ENCODE data around the gene SSR4. TPM values are rescaled to one million over a fixed set of nuclear protein-coding genes. Genes with fewer than 3 reads are reported as not detected.

Gene SSR4
- total RNA-seq, 2 experiments from 2014 or later: 247 to 250 TPM

DNA sequence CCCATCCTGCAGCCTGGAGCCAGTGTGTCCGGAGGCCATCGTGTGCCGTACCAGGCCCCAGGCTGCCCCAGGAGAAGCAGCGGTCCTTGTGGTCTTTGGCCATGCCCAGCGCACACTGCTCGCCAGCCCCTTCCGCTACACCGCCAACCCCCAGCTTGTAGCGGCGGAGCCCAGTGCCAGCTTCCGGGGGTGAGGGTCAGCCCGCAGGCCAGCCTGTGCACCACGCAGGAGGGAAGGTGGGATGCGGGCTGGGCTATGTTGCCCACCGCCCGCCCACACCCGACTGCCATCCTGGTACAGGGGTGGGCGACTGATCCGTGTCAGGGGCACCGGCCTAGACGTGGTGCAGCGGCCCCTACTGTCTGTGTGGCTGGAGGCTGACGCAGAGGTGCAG lies 21.3 kb upstream of the SSR4 start:
- Mint-ChIP-seq H3K9me3 (no peaks in the 10 kb centered on the region), H3K27ac (no peak overlapping the region), H3K36me3 (ENCODE audit: low read depth) (no peaks in the 10 kb centered on the region), H3K4me1 (peaks cover 2% of the 10 kb centered on the region), H3K4me3 (no peak overlapping the region), H3K27me3 (no peaks in the 10 kb centered on the region)
- ChIA-PET POLR2A (no interaction called here), CTCF (no interaction called here)
- DNase-seq: no peak

DNA sequence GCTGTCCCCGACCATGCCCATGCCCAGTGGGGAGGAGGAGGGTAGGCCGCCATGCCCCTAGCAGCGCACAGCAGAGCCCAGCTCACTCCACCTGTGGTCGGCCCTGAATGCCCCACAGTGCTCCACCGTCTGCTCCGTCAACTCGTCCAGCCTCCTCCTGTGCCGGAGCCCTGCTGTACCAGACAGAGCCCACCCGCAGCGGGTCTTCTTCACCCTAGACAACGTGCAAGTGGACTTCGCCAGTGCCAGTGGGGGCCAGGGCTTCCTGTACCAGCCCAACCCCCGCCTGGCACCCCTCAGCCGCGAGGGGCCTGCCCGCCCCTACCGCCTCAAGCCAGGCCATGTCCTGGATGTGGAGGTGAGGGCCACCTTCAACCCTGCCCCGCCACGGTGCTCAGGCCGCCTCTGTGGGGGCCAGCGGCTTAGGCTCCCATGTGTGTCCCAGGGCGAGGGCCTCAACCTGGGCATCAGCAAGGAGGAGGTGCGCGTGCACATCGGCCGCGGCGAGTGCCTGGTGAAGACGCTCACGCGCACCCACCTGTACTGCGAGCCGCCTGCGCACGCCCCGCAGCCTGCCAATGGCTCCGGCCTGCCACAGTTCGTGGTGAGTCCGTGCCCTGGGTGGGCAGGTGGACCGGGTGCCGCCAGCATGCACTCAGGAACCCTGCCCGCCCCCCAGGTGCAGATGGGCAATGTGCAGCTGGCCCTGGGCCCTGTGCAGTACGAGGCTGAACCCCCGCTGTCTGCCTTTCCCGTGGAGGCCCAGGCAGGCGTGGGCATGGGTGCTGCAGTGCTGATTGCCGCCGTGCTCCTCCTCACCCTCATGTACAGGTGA lies 20.5 kb upstream of the SSR4 start:
- Mint-ChIP-seq H3K27ac (no peak overlapping the region), H3K4me1 (peaks cover 2% of the 10 kb centered on the region), H3K4me3 (no peak overlapping the region), H3K9me3 (no peaks in the 10 kb centered on the region), H3K36me3 (ENCODE audit: low read depth) (no peaks in the 10 kb centered on the region), H3K27me3 (no peaks in the 10 kb centered on the region)
- ChIA-PET CTCF (no interaction called here), POLR2A (no interaction called here)
- DNase-seq: no peak

DNA sequence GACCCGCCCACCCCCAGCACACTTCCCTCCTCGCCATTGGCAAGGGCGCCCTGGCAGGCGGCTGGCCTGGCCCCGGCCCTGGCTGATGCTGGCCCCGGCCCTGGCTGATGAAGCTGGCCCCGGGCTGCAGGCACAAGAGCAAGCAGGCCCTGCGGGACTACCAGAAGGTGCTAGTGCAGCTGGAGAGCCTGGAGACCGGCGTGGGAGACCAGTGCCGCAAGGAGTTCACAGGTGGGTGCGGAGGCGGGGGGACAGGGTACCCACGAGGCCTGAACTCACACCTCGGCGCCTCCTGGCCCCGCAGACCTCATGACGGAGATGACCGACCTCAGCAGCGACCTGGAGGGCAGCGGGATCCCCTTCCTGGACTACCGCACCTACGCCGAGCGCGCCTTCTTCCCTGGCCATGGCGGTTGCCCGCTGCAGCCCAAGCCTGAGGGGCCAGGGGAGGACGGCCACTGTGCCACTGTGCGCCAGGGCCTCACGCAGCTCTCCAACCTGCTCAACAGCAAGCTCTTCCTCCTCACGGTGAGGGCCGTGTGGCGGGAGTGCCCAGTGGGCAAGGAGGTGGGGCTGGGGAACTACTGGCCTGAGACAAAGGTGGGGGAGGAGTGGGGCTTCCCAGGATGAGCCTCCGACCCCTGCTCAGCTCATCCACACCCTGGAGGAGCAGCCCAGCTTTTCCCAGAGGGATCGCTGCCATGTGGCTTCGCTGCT lies 19.7 kb upstream of the SSR4 start:
- ChIA-PET CTCF (no interaction called here), POLR2A (no interaction called here)
- Mint-ChIP-seq H3K27ac (no peak overlapping the region), H3K4me1 (peaks cover 2% of the 10 kb centered on the region), H3K27me3 (peaks cover 2% of the 10 kb centered on the region), H3K36me3 (ENCODE audit: low read depth) (no peaks in the 10 kb centered on the region), H3K4me3 (no peak overlapping the region), H3K9me3 (no peaks in the 10 kb centered on the region)
- DNase-seq: no peak

DNA sequence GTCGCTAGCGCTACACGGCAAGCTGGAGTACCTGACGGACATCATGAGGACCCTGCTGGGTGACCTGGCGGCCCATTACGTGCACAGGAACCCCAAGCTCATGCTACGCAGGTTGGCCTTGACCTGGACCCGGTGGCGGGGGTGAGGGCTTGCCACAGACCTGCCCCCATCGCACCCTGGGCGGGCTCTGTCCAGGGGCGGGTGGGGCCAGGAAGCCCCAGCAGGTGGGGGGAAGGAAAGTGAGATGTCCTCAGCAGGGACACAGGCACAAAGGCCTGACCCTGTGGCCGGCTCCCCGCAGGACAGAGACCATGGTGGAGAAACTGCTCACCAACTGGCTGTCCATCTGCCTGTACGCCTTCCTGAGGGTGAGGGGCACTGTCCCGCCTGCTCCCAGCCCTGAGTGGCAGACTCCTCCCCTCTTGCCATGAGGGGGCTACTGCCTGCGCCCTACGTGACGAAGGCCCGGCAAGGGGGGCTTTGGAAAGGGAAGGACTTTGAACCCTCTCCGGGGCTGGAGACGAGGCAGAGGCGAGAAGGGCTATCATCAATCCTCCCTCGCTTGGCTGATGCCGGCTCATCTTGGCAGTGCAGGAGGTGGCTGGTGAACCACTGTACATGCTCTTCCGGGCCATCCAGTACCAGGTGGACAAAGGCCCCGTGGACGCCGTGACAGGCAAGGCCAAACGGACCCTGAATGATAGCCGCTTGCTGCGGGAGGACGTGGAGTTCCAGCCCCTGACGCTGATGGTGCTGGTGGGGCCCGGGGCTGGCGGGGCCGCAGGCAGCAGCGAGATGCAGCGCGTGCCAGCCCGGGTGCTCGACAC lies 19.0 kb upstream of the SSR4 start:
- peaks cover 2% of the 10 kb centered on the region for H3K4me1 Mint-ChIP-seq
- no peak overlapping the region for H3K27ac Mint-ChIP-seq
- no peak overlapping the region for H3K4me3 Mint-ChIP-seq
- peaks cover 9% of the 10 kb centered on the region for H3K27me3 Mint-ChIP-seq
- ChIA-PET POLR2A (no interaction called here), CTCF (no interaction called here)
- no peaks in the 10 kb centered on the region for H3K36me3 Mint-ChIP-seq (ENCODE audit: low read depth)
- no peaks in the 10 kb centered on the region for H3K9me3 Mint-ChIP-seq
- DNase-seq: no peak

DNA sequence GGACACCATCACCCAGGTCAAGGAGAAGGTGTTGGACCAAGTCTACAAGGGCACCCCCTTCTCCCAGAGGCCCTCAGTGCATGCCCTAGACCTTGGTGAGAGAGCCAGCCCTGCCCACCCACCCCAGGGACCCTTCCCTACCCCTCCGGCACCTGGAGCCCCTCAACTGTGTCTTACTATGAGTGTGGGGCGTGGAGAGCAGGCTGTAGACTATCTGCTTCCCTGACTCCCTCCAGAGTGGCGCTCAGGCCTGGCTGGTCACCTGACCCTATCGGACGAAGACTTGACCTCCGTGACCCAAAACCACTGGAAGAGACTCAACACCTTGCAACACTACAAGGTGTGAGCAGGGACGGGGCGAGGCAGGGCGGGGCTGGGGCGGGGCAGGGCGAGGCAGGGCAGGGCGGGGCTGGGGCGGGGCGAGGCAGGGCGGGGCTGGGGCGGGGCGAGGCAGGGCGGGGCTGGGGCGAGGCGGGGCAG lies 18.3 kb upstream of the SSR4 start:
- H3K4me1 Mint-ChIP-seq: peaks cover 2% of the 10 kb centered on the region
- no peaks in the 10 kb centered on the region for H3K9me3 Mint-ChIP-seq
- POLR2A ChIA-PET: no interaction called here
- H3K27ac Mint-ChIP-seq: no peak overlapping the region
- peaks cover 9% of the 10 kb centered on the region for H3K27me3 Mint-ChIP-seq
- CTCF ChIA-PET: no interaction called here
- H3K36me3 Mint-ChIP-seq (ENCODE audit: low read depth): no peaks in the 10 kb centered on the region
- no peak for DNase-seq
- H3K4me3 Mint-ChIP-seq: no peak overlapping the region

DNA sequence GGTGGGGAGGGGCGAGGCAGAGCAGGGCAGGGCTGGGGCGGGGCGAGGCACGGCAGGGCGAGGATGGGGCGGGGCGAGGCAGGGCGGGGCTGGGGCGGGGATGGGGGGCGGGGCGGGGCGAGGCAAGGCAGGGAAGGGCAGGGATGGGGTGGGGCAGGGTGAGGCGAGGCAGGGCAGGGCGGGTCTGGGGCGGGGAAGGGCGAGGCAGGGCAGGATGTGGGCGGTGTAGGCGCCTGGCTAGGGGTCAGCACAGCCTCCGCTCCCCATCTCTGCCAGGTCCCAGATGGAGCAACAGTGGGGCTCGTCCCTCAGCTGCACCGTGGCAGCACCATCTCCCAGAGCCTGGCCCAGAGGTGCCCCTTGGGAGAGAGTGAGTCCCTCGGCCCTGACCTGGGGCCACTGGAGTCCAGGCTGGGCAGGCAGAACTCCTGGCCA lies 17.8 kb upstream of the SSR4 start:
- peaks cover 2% of the 10 kb centered on the region for H3K4me1 Mint-ChIP-seq
- no peaks in the 10 kb centered on the region for H3K9me3 Mint-ChIP-seq
- CTCF ChIA-PET: no interaction called here
- no peak for DNase-seq
- peaks cover 9% of the 10 kb centered on the region for H3K27me3 Mint-ChIP-seq
- no peak overlapping the region for H3K27ac Mint-ChIP-seq
- POLR2A ChIA-PET: no interaction called here
- H3K4me3 Mint-ChIP-seq: no peak overlapping the region
- H3K36me3 Mint-ChIP-seq (ENCODE audit: low read depth): no peaks in the 10 kb centered on the region

DNA sequence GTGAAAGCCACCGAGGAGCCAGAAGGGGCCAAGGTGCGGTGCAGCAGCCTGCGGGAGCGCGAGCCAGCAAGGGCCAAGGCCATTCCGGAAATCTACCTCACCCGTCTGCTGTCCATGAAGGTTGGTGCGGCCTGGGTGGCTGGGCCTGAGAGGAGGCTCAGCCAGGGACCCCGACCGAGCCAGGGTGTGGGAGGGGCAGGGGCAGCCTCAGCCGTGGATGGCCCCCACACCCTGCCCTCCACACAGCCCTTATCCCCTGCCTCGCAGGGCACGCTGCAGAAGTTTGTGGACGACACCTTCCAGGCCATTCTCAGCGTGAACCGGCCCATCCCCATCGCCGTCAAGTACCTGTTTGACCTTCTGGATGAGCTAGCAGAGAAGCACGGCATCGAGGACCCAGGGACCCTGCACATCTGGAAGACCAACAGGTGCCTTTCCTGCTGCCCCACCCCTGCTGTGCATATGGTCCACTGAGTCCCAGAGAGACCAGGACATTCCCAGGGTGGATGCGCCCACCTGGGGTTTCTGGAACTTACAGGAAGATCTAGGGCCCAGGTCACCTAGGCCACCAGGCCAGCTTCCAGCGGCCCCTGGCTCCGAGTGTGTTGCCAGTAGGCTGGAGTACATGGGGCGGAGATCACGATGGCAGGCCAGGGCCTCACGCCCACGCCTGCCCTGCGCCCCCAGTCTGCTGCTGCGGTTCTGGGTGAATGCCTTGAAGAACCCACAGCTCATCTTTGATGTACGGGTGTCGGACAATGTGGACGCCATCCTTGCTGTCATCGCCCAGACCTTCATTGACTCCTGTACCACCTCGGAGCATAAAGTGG lies 17.0 kb upstream of the SSR4 start:
- no peaks in the 10 kb centered on the region for H3K36me3 Mint-ChIP-seq (ENCODE audit: low read depth)
- H3K9me3 Mint-ChIP-seq: no peaks in the 10 kb centered on the region
- ChIA-PET CTCF (no interaction called here), POLR2A (interaction anchor here (1.0 kb wide), 1 partner anchor 51 kb away, joined by 3 read pairs; no protein-coding TSS in a partner anchor)
- DNase-seq: no peak
- peaks cover 2% of the 10 kb centered on the region for H3K4me1 Mint-ChIP-seq
- peaks cover 9% of the 10 kb centered on the region for H3K27me3 Mint-ChIP-seq
- H3K4me3 Mint-ChIP-seq: no peak overlapping the region
- no peak overlapping the region for H3K27ac Mint-ChIP-seq

DNA sequence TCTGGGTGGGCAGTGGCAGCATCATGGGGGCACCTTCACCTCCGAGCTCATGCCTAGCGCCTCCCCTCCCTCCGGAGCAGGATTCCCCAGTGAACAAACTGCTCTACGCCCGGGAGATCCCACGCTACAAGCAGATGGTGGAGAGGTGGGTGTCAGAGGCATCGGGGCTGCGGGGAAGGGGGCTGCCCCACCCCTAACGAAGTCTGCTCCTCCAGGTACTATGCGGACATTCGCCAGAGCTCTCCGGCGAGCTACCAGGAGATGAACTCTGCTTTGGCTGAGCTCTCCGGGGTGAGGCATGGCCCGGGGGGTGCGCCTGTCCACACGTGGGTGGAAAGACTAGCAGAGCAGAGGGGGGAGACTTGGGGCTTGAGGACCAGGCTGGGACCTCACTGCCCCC lies 16.3 kb upstream of the SSR4 start:
- ChIA-PET POLR2A (interaction anchor here (1.0 kb wide), 1 partner anchor 51 kb away, joined by 3 read pairs; no protein-coding TSS in a partner anchor), CTCF (no interaction called here)
- Mint-ChIP-seq H3K9me3 (no peaks in the 10 kb centered on the region), H3K4me3 (no peak overlapping the region), H3K36me3 (ENCODE audit: low read depth) (no peaks in the 10 kb centered on the region), H3K27ac (no peak overlapping the region), H3K4me1 (peaks cover 2% of the 10 kb centered on the region), H3K27me3 (peaks cover 9% of the 10 kb centered on the region)
- DNase-seq: no peak

DNA sequence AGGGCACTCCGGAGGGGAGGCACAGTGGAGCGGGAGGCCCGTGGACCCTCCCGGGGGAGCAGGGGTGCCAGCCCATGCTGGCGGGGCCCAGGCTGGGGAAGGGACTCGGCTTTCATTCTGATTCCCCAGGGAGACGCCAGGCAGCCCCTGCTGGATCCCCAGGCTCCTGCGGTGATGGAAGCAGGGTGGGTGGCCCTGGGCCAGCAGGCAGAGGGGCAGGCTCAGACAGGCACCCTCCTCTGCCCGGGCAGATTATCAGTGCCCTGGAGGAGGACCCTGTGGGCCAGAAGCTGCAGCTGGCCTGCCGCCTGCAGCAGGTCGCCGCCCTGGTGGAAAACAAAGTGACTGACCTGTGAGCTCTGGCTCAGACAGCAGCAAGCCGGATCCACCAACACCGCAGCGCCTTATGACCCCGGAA lies 15.8 kb upstream of the SSR4 start:
- Mint-ChIP-seq H3K4me1 (peaks cover 2% of the 10 kb centered on the region), H3K27ac (no peak overlapping the region), H3K4me3 (no peak overlapping the region), H3K36me3 (ENCODE audit: low read depth) (no peaks in the 10 kb centered on the region), H3K27me3 (peaks cover 9% of the 10 kb centered on the region), H3K9me3 (no peaks in the 10 kb centered on the region)
- DNase-seq: no peak
- CTCF ChIA-PET: interaction anchor here (0.7 kb wide), 1 partner anchor 18 kb away, joined by 3 read pairs; no protein-coding TSS in a partner anchor
- POLR2A ChIA-PET: interaction anchor here (1.0 kb wide), 1 partner anchor 52 kb away, joined by 3 read pairs; no protein-coding TSS in a partner anchor

DNA sequence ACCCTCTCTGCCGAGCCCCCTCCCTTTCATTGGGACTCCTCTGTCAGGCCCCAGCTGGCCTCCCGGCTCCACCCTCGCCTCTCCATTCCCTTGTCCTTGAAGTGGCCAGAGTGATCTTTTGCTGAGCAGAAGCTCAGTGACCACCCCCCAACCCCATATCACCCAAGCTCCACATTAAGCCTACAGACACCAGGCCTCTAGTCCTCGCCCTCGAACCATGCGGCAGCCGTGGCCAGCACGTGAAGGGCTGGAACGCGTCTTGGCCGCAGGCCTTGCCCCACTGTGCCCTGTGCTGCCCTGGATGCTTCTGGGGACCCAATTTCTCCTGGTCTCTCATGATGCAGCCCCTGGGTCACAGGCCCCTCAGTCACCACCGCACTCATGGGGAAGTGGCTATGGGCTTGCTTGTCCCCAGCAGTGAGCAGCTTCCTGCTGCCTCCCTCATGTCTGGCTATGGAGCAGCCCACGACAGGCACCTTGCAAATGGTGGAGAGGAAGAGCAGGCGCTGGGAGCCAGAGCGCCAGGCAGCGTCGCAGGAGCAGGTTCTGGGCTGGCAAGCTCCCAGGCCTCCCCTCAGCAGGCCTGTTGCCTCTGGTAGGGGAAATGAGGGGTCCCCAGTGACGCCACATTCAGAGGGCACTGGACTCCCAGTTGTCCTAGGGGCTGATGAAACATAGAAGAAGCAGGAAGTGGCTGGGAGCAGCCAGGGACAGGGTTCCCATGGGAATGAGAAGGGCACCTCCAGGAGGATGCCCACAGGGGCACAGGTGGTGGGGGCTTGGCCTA lies 14.4 kb upstream of the SSR4 start:
- POLR2A ChIA-PET: no interaction called here
- H3K27ac Mint-ChIP-seq: no peak overlapping the region

DNA sequence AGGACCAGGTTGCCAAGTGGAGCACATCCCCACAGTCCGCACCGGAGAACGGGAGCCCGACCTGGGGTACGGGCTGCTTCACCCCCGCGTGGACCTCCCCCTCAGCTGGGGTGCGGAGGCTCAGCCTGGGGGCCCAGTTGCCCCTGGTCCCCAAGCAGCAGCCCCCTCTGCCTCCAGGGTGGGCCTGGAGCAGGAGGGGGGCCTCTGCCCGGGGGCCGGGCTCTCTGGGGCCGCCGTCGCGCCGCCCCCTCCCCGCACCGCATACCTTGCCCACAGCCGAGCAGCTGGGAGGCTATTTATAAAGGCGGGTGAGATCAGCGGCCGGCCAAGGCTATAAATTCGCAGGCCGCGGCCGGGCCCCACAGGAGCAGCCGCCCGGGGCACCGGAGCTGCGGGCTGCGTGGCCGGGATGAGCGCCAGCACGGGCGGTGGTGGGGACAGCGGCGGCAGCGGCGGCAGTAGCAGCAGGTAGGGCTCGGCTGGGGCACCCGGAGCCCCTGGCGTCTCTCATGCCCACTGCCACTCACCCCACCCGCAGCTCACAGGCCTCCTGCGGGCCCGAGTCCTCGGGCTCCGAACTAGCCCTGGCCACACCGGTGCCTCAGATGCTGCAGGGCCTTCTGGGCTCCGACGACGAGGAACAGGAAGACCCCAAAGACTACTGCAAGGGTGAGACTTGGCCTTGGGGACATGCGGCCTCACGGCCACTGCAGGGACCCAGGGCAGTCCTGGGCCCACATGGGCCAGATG lies 13.6 kb upstream of the SSR4 start, which contains the start of gene SRPK3:
Gene SRPK3 (plus strand): TSS at position 364 of the 750 bp plus-strand sequence. CDS start 46 bp downstream, at position 410.
- DNase-seq: no peak
- peaks cover 9% of the 10 kb centered on the region for H3K27me3 Mint-ChIP-seq
- H3K4me3 Mint-ChIP-seq: no peak within 1 kb of the TSS
- H3K36me3 Mint-ChIP-seq (ENCODE audit: low read depth): no peaks in the 10 kb centered on the region
- H3K27ac Mint-ChIP-seq: no peak within 1 kb of the TSS
- ChIA-PET POLR2A (interaction anchor here (1.2 kb wide), 1 partner anchor 126 kb away, joined by 3 read pairs; no protein-coding TSS in a partner anchor), CTCF (no interaction called here)
- no peaks in the 10 kb centered on the region for H3K9me3 Mint-ChIP-seq
- peaks cover 2% of the 10 kb centered on the region for H3K4me1 Mint-ChIP-seq

More for the DNA sequence above, 14.4 kb upstream of the SSR4 start:
- Mint-ChIP-seq H3K9me3 (no peaks in the 10 kb centered on the region), H3K36me3 (ENCODE audit: low read depth) (no peaks in the 10 kb centered on the region), H3K27me3 (peaks cover 9% of the 10 kb centered on the region), H3K4me1 (peaks cover 2% of the 10 kb centered on the region), H3K4me3 (no peak overlapping the region)
- CTCF ChIA-PET: interaction anchor here (0.9 kb wide), 1 partner anchor 25 kb away, joined by 3 read pairs; no protein-coding TSS in a partner anchor
- DNase-seq: no peak

Measured in activated CD4-positive, alpha-beta memory T cell treated with anti-CD3 and anti-CD28 coated beads, Interleukin-2, amount 10 ng/mL, durations not matched to agents 7 days and 5 days (primary cell).